NCI-H345 (cell line): ENCODE measurements around the gene FCRL1.

ENCODE experiments used
- DNase-seq: peaks from one replicate; lab custom pipeline; 2025; lab: John Stamatoyannopoulos, UW

Gene FCRL1

GRCh38 chr1:157819896-157820295 is at the start of gene FCRL1:
TSS of gene FCRL1 (minus strand) at chr1:157820120. CDS start at chr1:157820037, 83 bp downstream.
- no peak for DNase-seq

DNA sequence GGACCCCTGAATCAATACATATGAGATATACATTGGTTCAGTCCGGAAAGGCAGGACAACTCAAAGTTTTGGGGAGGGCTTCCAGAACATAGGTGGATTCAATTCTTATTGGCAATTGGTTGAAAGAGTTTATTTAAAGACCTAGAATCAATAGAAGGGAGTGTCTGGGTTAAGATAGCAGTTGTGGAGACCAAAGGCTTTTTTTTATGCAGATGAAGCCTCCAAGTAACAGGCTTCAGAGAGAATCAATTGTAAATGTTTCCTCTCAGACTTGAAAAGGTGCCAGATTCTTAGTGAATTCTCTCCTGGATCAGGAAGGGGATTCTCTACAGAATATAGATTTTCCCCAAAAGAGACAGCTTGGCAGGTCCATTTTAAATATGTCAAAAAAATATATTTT is 48.7 kb upstream of the FCRL1 start:
- no peak for DNase-seq

DNA sequence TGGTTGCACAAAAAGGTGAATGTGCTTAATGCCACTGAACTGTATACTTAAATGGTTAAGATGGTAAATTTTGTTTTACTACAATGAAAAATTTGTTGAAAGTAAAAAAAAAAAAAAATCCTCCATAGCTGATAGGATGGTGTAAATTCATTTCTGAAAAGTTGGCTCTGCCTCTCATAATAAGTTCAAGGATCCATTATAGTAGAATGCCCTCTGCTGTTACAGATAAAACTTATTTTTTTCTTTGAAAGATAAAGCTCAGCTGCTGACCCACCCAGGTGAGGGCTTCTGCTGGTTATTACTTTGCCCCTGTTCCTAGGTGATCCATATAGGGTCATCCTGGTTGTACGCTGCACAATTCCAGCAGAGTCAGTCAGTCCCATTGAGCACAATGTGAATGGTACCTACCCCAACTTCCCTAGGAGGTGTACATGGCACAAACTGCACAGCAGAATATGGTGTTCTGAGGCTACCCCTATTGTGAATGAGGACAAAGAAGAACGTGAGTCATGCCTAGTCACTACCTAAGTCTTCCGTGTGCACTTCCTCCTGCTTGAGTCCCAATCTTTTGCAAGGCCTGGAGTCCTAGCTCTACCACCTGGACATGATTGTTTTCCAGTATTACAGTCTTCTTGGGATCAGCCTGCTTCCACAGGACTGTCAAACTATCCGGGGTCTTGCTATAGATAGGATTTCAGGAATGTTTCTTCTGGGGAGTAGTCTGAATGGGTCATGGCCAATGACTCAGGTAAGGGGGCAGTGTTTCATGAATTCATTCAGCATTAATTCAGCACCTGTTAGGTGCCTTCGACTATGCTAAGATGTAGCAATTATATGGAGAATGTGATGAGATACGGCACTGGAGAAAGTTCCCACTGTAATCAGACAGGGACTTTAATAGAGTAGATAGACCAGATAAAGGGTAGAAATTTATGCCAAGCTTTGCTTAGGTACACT is 42.5 kb upstream of the FCRL1 start:
- DNase-seq, result no peak

DNA sequence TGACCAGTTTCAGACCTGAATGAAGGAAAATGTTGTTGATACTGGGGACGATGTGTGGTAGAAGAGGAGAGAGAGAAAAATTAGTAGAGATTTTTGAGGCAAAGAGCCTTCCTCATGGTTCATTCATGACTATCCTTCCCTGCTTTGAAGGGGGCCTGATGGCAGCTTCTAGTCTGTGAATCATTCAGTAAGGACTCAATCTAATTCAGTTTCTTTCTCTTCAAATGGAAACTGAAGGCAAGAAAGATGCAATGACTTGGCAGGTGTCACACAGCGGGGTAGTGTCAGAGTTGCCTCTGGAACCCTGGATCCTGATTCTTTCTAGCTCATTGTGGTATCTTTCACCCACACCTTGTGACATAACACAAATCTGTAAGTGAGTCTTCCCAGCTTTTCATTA is 36.6 kb upstream of the FCRL1 start:
- no peak for DNase-seq

- no peak for DNase-seq
Observed at GRCh38 chr1:157852476-157852875, 32.6 kb upstream of the FCRL1 start.

DNA sequence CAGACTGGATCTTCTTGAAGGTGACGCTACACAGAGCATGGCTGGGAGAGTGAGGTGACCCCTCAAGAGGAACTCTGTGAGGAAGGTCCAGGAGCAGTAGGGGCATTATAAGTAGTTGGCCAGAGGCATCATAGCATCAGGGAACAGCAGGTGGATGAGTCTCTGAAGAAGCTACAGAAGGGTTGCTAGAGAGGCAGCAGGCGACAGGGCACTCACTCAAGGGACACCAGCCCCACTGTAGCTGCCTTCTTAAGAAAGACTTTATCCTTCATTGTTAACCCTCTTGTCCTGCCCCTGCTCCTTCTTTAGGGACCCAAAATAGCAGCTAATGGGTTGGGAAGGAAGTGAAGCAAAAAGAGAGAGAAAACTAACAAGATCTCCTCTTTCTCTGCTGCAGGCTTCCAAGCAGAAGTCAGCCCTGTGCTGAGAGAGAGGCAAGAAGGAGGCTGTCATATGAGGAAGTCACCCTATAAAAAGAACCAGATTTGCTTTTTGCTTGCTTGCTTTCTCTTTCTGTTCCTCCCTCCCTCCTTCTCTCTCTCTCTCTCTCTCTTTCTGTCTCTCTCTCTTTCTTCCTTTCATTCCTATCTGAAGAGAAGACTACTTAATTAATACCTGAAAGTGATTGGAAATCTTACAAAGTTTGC is 29.4 kb upstream of the FCRL1 start:
- no peak for DNase-seq

GRCh38 chr1:157844089-157844830 is 24.3 kb upstream of the FCRL1 start:
- no peak for DNase-seq

DNA sequence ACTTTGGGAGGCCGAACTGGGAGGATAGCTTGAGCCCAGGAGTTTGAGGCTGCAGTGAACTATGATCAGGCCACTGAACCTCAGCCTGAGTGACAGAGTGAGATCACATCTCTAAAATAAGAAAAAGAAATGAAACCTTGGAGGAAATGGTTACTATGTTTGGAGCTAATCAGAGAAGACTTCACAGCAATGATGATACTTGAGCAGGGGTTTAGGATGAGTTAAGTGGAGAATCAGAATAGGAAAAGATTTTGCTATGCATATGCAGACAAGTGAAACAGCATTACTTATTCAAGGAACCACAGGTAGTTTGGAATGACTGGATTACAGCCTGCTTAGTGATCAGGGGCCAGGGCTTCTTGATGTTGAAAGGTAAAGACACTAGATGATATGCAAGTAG is 23.0 kb upstream of the FCRL1 start:
- DNase-seq, result no peak

DNA sequence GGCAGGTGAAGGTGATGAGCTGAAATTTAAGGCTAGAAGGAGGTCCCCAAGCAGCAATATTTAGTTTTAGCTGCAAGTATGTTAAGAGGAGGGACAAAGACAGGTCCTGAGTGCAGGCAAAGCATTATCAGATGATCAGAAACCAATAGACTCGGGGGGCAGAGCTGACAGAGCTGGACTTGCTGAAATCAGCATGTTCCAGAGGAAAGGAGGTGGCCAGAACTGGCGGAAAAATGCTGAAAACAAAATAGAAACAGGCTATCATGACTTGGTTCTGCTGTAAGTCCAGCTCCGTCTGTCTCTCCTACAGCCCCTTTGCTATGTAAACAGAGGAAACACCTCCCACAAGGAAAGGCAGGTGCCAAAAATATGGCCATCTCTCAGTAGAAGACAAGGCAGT is 21.8 kb upstream of the FCRL1 start, which contains the start of gene CD5L:
TSS of gene CD5L (minus strand) at position 101 of the 400 bp plus-strand sequence. CDS start 107 bp downstream, outside the sequence.
- no peak for DNase-seq

- no peak for DNase-seq
Observed at GRCh38 chr1:157838966-157839365, 19.0 kb upstream of the FCRL1 start.

- DNase-seq, result no peak
Observed at GRCh38 chr1:157834430-157834829, 14.5 kb upstream of the FCRL1 start.

GRCh38 chr1:157833145-157833544 is 13.2 kb upstream of the FCRL1 start:
- DNase-seq, result no peak

- no peak for DNase-seq
Observed at GRCh38 chr1:157831968-157832626, 12.2 kb upstream of the FCRL1 start.

DNA sequence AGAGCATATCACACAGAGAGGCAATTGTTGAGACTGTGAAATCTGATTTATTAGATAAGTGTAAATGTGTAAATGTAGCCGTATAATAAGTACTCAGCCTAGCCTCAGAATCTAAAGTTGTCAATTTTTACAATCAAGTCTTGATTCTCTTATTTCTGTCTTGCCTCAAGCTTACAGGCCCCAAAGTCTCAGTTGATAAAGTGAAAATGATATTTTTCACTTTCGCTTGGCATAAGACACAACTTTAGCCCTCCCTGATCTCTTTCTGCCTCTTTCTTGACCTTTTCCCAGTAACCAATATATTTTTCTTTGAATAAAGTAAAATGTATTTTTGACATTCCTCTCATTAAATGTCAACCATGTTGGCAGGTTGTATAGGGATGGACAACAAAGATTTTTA is 11.0 kb upstream of the FCRL1 start:
- no peak for DNase-seq

DNA sequence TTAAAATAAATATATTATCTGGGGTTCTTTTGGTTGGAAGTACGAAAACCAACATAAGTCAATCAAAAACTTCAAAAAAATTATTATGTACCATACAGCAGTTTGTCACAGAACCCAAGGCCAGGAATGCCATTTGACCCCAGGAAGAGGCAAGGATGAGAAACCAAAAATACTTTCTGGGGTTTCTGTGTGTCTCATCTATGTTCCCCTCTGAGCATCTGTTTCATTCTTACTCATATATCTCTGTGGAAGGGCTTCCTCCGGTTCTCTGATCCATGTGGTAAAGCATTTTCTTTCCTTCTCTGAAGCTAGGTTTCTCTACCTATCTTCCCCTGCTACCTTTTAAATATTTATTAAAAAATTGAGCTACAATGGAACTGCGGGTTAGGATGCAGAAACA is 9.8 kb upstream of the FCRL1 start:
- no peak for DNase-seq

- DNase-seq, result no peak
Observed at GRCh38 chr1:157829210-157829609, 9.3 kb upstream of the FCRL1 start.

GRCh38 chr1:157820299-157820698 is 379 bp upstream of the FCRL1 start:
- DNase-seq, result no peak

DNA sequence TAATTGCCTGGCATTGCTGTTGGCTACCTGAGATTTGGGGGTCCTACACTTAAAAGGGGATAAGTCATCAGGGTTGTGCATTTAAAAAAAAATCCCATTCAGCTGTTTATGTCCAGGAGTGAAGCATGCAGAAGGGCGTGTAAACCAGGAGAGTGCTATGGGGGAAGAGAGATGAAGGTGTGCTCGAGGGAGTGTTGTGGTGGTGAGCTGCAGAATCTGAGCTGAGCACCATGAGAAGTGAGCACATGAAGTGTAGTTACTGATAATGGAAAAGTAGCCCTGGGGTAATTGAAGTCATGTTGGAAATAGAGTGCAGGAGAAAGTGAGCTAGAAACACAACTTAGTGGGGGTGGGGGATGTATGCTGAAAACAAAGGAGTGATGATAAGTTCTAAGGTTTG is 705 bp downstream of the FCRL1 start:
- no peak for DNase-seq

GRCh38 chr1:157813269-157813668 is 6.7 kb downstream of the FCRL1 start:
- DNase-seq, result no peak

GRCh38 chr1:157806431-157807149 is 13.3 kb downstream of the FCRL1 start:
- DNase-seq, result no peak

DNA sequence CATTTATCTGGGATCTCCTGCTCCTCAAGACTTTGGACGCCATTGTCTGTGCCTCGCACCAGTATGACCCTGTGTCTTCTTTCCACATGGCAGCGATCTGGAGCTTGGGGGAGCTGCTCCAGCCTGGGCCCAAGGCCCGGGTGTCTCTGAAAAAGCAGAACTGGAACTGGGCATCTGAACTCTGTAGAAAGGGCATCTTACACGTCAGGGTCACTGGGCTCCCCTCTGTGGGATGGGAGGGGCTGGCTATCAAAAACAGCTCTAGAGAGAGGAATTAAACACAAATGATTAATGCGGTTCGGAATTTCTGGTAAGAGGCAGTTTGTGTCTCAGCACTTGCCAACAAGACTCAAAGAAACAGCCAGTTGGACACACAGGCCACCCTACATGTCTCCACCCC is 16.1 kb downstream of the FCRL1 start:
- no peak for DNase-seq
